HG03439 (cell line): Measurements from ENCODE around the gene FGD2.
"Not testable (repeated sequence)": the region's sequence is repeated elsewhere in the genome, so short reads cannot be mapped to it uniquely, and the experiment has no call there.

Source experiments
- ATAC-seq: cut with Tn5 transposase; IDR thresholded peaks from one replicate; pipeline ENCODE4 v1.9.1; 2021; ENCODE audit warnings: mild to moderate bottlenecking, moderate library complexity; ENCODE audit not compliant: unreplicated experiment

Gene FGD2

DNA sequence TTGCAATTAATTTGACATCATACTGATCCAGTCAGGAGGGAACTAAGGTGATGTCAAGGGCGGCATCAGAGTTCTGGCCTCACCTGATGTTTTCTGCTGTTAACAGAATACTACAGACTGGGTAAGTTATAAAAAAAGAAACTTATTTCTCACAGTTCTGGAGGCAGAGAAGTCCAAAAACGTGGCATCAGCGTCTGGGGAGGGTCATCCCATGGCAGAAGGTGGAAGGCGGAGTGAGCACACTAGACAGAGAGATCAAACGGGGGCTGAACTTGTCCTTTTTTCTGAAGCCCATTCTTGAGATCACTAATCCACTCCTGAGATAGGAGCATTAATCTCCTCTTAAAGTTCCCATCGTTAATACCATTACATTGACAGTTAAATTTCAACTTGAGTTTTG lies 16.2 kb upstream of the FGD2 start:
- ATAC-seq = no peak

DNA sequence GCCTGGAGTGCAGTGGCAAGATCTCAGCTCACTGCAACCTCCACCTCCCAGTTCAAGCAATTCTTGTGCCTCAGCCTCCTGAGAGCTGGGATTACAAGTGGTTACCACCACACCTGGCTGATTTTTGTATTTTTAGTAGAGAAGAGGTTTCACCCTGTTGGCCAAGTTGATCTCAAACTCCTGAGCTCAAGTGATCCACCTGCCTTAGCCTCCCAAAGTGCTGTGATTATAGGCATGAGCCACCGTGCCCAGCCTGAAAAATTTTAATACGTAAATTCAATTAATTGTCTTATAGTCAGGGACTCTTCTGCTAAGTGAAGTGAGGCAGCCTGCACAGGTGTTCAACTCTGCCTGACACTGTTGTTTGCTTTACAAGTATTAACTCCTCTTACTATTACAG lies 15.1 kb upstream of the FGD2 start:
- ATAC-seq = not testable (repeated sequence)

DNA sequence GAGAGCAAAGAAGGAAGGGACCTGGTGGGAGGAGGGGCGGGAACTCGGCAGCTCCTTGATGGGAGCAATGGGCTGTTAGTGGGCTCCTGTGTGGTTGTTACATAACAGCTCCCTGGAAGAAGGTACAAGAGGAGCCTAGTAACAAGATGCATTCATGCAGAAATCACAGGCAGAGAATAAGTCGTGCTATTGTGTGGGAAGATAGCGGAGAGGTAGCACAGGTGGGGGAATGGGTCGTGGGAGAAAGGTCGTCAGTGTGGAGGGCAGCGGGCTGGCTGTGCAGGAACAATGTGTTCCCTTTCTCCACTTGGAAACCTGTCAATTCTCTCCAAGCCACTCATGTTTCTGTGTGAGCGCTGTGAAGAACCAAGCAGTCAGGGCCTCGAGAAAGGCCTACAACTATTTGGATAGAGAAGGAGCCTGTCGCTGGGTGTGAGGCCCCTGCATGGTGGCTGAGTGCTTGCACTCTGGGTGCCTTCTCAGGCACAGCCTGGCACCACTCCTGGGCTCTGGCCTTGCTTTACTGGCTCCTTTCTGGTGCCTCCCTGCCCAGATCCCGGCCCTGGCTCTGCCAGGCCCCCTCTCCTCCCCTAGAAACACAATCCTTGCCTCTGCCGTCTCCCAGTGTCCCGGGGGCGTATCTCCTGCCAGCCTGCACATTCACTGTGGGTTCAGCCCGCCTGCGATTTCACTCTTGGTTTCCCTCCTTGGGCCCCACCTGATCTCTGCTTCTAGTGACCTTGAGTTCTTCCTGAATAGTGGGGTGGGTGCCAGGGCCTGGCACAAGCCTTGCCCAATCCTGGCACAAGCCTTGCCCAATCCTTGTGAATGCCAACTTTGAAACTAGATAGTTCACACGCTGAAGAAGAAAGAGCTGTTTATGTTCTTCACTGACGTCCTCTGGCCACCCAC lies 7.4 kb upstream of the FGD2 start:
- no peak for ATAC-seq

DNA sequence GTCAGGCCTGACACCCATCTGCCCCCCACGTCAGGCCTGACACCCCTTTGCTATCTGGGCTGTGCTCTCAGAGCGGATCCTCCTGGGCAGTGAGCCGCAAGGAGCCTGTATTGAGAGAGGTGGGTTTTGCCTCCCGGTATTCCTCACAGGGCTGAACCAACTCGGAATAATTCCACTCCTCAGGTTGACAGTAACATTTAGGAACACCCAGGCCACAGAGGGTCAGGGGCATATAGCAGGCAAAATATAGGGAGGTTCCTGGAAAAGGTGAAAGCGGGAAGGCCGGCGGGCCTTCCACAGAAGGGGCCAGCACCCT lies 6.8 kb upstream of the FGD2 start:
- ATAC-seq = no peak

DNA sequence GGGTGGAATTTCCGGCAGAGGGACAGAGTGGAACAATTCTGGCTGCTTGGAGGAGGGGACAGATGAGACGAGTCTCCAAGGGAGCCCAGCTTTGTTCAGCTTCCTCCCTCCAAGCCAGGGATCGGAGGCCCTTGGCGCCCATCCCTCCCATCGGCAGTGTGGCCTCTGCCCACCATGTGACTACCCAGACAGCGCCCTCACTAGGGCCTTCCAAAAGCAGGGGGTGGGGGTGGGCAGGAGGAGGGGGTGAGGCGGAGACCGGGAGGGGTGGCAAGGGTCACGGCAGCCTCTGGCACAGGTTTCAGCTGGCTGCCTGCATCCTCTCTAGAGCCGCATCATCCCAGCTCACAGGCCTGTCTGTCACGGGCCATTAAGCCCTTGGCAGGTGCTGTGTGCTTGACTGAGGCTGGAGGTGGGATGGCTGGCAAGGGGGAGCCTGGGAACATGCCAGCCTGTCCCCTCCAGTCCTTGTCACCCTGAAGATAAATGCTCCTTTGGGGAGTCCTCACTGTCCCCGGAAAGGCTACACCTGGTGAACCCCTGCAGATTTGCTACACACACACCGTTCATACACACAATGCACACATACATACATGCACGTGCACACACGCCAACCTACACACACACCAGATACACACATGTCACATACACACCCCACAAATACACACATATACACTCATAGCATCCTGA lies 6.2 kb upstream of the FGD2 start:
- ATAC-seq = no peak

DNA sequence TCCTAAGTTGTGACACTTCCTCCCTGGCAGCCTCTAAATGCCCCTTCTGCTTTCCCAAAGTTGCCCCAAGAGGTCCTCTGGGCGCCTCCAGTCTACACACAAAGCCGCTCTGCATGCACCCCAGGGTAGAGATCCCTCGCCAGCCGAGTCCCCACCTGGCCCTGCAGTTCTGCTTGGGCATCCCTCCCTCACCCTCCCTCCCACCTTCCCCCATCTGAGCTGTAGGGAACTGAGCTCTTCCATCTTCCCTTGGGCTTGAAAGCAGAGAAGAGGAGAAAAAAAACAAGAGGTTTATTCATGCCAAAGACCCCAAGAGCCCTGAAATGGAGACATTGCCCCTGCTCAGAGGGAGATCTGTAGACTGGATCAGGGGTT lies 5.7 kb upstream of the FGD2 start:
- no peak for ATAC-seq

DNA sequence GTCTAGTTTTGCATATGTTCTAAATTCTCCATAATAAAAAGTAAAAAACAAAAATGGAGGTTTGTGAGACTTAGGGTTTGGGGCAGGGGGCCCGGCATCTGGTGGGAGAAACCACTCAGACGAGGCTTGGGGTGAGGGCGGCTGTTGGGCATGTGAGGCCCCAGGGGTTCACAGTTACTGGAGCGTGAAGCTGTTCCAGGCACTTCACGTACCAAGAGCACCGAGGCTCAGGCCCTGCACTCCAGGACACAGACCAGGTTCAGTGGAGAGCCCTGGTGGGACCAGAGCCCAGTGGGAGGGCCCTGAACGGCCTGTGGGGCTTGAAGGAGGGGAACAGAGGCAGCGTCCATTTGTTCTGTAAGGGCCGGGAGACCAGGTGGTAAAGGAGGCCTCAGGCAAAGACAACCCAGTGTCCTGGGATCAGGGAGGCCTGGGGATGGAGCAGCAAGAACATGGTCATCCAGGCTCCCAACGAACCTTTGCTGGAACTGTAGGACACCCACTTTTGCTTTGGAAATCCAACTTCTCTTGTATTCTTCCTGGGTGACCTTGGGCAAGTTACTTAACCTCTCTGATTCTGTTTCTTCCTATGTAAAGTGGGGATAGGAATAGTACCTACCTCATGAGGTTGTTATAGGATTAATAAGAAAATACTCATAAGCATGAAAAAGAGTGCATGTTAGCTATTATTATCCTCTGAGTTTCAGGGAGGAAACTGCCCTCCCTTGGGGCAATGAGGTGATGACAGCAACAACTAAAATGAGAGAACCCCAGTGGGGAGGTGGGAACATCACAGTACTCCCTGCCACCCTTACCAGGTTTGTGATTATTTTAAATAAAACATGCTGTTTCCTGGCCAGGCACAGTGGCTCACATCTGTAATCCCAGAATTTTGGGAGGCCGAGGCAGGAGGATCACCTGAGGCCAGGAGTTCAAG lies 1.1 kb upstream of the FGD2 start:
- ATAC-seq = no peak

DNA sequence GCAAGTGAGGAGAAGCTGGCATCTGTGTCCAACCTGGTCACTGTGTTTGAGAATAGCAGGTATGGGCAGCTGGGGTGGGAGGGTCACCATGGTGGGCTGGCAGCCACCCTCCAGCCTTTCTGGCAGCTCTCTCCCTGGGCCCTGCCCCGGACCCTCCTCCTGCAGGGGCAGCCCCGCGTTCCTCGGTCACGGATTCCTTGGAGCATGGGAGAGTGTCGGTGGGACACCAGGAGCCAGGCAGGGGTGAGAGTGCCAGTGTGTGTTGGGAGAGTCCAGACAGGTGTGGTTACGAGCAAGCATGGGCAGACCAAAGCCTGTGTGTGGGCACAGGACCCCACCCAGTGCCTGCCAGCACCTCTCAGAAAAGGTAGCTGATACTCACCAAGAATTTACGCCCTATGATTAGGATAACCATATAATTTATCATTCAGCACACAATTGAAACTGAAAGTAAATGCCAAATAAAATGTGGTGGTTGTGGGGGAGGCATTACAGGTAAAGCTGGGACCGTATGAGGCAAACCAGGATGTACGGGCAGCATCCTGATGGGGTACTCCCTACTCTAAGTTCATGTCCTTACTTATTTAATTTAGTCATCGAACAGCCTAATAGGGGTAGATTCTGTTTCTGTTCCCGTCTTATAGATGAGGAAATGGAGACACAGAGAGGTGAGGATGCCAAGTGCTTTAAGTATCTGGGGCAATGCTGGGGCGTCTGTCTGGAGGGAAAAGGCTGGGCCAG lies 542 bp downstream of the FGD2 start:
- ATAC-seq = no peak

DNA sequence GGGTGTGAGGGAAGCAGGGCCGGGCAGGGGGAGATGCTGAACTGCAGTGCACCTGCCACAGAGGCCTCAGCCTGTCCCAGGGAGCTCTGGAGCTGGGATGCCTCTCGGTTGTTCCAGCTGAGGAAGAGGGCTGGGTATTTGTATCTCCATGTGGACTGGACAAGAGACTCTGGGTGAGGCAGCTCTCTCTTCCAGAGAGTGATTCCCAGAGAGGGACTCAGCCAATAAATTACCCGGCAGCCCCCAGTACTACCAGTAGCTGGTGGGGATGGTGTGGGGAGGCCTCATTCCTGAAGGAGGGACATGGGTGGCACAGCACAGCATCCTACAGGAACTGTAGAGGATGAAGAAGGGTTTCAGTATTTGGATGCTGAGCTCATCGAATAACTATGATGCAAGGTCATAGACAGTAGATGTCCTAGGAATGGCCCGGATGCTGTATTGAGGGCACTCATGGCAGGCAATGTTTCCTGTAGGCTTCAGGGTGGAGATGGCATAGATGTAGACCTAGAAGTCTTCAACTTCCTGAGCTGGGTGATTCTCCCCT lies 1.4 kb downstream of the FGD2 start:
- no peak for ATAC-seq

DNA sequence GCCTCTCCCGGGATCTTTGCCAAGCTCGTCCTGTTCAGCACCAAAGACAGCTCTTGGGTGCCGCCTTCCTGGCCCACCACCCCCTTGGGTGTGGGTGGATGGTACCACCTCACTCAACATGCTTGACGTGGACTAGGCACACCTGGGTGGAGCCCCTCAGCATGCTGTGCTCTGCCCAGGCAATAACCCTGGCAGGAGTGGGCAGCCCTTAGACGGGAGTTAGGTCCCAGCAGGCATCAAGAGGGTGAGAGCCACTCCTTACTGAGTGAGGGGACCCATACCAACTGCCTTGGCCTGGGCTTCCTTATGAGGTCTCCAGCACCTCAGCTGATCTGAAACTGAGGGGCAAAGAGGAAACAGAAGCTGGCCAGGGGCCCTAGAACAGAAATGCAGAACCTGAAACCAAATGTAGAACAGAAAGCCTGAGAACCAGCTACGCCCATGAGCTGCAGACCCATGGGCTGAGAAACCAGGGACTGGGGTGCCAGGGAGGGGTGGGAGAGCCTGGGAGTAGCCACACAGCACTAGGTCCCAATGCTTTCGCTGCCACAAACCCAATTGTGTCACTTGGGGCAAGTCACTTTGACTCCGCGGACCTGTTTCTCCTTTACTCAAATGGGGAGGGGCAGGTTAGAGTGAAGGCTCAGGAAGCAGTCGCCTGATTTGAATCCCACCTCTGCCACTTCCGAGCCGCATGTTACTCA lies 2.0 kb downstream of the FGD2 start:
- ATAC-seq = no peak

DNA sequence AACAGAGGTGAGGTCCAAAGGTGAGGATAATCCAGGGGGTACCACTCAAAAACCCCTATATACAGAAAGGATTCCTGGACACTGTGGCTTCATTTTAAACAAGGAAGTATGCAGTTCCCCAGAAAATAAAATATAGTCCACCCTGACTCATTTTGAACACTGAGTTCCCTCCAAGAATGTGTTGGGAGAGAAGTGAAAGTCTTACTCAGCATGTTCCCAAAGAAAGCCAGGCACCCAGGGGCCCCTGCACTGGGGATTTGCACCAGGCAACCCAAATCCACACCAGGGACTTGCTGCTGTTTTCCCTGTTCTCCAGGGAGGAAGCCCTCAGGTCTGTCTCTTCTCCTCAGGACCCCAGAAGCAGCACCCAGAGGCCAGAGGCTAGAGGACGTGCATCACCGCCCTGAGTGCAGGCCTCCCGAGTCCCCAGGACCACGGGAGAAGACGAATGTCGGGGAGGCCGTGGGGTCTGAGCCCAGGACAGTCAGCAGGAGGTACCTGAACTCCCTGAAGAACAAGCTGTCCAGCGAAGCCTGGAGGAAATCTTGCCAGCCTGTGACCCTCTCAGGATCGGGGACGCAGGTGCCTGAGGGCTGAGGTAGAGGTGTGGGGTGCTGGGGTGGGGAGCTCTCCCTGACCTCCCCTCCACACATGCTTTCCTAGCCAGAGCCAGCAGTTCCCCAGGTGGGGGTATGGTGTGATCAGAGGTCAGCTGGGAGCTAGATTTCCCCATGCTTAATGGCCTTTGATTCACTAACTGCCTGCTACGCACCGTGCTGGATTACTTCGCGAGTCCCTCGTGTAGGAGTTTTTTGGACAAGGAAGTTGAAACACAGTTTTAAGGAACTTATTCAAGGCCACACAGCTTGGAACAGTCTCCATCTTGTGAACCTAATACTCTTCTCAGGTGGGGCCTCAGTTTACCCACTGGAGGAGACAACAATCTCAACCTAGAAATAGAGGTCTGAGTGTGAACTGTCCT lies 3.3 kb downstream of the FGD2 start:
- ATAC-seq = no peak

DNA sequence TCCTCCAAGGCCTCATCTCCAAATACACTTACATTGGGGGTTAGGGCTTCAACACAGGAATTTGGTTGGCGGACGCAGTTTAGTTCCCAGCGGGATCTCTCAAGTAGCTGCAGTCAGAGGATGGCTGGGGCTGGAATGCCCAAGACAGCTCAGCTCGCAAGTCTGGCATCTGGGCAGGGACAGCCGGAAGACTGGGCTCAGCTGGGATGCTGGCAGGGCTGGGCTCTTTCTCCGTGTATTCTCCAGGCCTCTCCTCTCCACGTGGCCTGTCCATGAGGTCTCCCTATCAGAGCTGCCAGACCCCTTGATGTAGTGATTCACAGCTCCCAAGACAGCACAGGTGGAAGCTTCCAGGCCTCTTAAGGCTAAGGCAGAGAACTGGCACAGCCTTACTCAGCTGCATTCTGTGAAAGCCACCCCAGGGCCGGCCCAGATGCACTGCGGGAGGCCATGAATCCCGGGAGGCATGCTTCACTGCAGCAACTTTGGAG lies 5.0 kb downstream of the FGD2 start:
- ATAC-seq = no peak

DNA sequence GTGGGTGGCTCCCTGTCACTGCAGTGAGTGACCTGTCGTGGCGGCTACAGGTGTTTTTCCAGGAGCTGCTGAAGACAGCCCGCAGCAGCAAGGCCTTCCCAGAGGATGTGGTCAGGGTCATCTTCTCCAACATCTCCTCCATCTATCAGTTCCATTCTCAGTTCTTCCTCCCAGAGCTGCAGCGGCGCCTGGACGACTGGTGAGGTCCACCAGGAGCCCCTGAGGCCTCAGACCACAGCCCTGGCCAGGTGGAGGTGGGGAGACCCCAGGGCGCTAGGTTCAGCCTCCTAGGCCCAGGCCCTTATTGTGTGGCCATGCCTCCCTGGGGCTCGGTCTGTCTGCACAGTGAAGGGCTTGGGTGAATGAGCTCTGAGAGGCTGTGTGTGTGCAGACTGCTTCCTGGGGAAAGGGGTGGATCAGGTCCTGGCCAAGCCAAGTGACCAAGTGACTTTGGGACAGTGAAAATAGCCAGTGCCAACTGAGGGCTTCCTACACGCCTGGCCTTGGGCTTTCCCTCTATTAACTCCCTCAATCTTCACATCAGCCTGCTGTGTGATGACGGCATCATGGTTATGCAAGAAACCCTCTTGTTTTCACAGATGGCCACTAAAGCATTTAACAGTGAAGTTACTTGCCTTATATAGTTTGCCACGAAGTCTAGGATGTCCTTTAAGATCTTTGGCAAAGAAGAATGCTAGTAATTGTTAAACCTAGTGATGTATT lies 6.4 kb downstream of the FGD2 start:
- no peak for ATAC-seq

DNA sequence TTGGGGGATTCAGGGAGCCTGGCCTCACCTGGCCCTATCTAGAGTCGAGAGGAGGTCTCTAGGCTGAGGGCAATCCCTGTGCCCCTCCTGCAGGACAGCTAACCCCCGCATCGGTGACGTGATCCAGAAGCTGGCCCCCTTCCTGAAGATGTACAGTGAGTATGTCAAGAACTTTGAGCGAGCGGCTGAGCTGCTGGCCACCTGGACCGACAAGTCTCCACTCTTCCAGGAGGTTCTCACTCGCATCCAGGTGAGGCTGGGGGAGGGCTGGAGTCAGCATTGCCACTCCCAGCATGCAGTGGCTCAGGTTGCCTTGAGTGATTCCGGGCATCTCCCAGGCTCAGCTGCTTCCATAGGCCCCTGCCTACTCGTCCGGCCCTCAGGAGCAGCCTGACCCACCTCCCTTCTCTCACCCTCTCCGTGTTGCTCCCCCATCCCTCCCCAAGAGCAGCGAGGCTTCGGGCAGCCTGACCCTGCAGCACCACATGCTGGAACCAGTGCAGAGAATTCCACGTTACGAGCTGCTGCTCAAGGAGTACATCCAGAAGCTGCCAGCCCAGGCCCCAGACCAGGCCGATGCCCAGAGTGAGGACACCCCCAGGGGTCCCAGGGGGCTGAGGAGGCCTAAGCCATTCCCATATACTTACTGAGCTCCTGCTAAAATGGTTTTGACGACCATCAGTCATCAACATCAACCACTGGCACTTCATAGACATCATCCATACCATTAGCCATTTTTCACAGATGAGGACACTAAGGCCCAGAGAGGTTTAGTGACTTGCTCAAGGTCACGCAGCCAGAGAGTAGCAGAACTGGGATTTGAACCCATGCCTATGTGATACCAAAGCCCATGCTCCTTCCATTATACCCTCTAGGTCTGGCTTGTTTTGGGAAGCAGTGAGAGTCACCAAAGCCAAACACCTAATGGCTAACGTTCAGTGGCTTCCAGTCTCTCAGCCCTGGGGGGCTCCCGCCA lies 8.3 kb downstream of the FGD2 start:
- ATAC-seq = no peak

DNA sequence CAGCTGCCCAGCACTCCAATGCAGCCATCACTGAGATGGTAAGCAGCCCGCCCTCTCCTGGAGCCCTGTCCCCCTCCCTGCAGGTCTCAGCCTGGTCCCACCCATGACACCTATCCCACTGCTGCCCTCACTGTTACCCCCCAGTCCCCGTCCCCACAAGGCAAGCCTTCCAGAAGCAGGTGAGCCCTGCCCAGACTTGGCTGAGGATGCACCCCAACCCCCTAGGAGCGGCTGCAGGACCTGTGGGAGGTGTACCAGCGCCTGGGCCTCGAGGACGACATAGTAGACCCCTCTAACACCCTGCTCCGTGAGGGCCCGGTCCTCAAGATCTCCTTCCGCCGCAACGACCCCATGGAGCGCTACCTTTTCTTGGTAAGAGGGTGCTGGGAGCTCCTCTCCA lies 9.2 kb downstream of the FGD2 start:
- no peak for ATAC-seq

DNA sequence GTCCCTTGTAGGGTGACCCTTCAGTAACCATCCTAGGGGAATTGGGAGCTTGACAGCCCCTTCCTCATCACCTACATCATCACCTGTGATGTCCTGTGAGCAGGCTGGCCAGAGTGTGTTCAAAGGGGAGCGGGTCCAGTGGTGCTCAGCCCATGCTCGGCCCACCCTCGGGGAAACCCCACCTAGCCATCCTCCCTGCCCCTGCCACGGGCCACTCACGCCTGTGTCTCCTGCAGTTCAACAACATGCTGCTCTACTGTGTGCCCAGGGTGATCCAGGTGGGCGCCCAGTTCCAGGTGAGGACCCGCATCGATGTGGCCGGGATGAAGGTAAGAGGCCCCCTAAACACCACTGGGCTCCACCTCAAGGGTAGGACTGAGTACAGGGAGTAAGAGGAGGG lies 10.1 kb downstream of the FGD2 start:
- ATAC-seq = no peak

DNA sequence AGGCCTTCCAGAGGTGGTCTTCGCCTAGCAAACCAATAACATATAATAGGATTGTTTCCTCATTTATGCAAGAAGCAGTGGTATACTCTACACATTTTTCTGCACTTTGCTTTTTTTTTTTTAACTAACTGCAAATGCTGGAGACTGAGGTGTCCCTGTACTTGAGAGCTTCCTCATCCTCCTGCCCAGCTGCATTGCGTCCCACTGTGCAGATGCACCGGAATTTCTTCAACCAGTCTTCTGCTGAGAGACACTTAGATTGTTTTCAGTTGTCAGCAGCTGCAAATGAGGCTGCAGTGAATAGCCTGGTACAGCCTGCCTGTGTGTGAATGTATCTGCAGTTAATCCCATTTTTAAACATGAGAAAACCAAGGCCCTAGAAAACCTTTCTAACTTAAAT lies 11.5 kb downstream of the FGD2 start:
- no peak for ATAC-seq
